ENCODE results near the gene STRIP2.
"Not testable (repeated sequence)": the region's sequence is repeated elsewhere in the genome, so short reads cannot be mapped to it uniquely, and the experiment has no call there.

STRIP2 gene

DNA sequence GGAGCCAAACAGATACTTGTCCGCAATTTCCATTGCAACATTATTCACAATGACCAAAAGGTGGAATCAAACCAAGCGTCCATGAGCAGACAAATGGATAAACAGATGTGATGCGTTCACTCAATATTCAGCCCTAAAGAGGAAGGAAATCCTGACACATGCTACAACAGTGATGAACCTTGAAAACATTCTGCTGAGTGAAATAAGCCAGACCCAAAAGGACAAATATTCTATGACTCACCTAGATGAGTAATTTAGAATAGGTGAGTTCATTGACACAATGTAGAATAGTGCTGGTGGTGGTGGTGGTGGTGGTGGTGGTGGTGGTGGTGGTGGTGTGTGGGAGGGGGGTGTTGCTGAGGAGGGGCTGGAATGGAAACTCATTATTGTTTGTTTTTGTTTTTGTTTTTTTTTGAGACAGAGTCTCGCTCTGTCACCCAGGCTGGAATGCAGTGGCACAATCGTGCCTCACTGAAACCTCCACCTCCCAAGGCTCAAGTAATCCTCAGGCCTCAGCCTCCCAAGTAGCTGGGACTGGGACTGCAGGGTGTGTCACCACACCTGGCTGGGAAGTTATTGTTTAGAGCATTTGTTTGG, 96.7 kb downstream of the STRIP2 start:
- no peak for DNase-seq (ENCODE audit: low spot score)

DNA sequence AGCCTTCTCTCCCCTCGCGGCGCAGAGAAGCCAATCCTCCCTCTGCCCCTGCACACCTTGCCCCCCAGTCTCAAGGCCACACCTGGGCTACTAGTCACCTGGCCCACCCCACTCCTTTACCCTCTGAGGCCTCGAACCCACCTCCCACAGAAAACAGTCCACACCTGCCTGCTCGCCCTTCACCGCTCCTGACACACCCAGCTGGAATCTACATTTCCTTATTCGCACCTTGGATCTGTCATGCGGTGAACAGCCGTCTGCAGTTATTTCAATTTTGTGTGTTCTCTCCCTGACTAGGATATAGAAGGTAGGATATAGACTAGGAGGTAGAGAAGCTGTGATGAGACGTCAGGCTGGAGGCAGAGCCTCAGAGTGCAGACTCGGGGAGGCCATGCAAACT, 97.5 kb downstream of the STRIP2 start:
- no peak for DNase-seq (ENCODE audit: low spot score)

DNA sequence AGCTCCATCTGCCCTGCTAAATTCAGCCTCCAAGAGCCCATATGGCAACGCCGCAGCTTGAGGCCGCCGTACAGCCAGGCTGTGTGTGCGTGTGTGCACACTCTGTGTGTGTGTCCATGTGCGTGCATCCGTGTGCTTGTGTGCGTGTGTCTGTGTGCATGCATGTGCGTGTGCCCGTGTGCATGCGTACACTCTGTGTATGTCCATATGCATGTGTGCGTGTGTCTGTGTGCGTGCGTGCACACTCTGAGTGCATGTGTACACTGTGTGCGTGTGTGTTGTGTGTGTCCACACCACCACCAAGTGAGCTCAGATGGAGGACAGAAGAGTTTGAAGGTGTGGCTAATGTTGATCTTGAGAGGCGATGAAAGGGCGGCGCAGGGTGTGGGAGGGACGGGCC, 98.1 kb downstream of the STRIP2 start:
- no peak for DNase-seq (ENCODE audit: low spot score)

DNA sequence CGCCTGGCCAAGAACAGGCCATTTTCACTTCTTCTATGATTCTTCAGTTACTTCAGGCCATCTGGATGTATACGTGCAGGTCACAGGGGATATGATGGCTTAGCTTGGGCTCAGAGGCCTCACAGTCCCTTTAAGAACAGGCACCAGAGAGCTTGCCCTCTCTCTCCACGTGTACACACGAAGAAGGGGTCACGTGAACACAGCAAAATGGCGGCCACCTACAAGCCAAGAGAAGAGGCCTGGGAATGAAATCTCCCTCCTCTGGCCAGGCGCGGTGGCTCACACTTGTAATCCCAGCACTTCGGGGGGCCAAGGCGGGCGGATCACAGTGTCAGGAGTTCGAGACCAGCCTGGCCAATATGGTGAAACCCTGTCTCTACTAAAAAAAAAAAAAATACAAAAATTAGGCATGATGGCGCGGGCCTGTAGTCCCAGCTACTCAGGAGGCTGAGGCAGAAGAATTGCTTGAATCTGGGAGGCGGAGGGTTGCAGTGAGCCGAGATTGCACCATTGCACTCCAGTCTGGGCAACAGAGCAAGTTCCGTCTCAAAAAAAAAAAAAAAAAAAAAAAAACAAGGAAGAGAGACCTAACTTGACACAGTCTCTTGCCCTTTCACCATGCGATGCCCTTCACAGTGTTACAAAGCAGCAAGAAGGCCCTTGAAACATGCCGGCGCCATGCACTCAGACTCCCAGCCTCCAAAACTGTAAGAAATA, 100.5 kb downstream of the STRIP2 start:
- DNase-seq (ENCODE audit: low spot score), result not testable (repeated sequence)

DNA sequence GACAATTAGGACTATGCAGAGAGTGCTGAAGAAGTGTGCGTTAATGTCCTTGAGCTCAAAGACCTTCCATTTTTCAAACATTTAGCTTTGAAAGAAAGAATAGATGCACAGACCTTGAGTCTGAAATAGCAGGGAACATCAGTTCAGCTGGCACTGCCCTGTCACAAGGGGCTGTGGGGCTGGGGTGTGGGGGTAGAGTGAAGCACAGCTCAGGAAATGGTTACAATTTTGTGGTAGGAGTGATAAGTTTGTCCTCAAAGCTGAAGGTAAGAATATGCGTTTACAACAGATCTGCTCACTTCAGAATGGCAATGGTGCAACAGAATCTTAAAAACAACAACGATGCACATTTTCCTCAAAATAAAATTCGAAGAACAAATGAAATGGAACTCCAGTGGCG, 101.7 kb downstream of the STRIP2 start:
- no peak for DNase-seq (ENCODE audit: low spot score)

DNA sequence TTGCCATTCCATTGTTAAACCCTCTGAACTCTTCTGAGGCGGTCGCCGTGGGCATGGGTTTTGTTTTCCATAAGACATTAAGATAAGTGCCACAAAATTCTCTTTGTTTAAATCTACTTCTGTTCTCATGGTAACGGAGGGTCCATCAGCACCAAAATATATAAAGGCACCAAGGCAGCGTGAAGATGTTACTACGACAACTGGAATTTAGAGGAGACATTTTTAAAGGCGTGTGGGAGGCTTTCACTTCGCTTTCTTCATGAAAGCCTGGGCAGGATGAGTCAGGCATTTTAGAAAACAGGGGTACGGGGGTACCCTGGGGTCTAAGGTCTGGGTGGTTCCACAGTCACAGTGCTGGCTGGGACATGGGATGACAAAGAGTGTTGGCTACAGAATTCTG, 102.1 kb downstream of the STRIP2 start:
- DNase-seq (ENCODE audit: low spot score), result no peak

Data from iPS-NIHi11 (cell line).